GM12801 (cell line): ENCODE results near the gene MED13L.

Experiments
- TF ChIP-seq, protein P1 (sequence below): IDR thresholded peaks from one replicate; pipeline ENCODE4 v1.5.1; 2011; ENCODE audit warnings: control low read depth; ENCODE audit not compliant: insufficient read length; ENCODE audit errors: extremely low read depth

Gene MED13L

GRCh38 chr12:115910057-115910456, 367.4 kb downstream of the MED13L start:
- TF ChIP-seq, protein P1, sequence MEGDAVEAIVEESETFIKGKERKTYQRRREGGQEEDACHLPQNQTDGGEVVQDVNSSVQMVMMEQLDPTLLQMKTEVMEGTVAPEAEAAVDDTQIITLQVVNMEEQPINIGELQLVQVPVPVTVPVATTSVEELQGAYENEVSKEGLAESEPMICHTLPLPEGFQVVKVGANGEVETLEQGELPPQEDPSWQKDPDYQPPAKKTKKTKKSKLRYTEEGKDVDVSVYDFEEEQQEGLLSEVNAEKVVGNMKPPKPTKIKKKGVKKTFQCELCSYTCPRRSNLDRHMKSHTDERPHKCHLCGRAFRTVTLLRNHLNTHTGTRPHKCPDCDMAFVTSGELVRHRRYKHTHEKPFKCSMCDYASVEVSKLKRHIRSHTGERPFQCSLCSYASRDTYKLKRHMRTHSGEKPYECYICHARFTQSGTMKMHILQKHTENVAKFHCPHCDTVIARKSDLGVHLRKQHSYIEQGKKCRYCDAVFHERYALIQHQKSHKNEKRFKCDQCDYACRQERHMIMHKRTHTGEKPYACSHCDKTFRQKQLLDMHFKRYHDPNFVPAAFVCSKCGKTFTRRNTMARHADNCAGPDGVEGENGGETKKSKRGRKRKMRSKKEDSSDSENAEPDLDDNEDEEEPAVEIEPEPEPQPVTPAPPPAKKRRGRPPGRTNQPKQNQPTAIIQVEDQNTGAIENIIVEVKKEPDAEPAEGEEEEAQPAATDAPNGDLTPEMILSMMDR: no peak
